Retina (tissue), 1 donor: Measurements from ENCODE around the gene IFNA1.
"Not testable (repeated sequence)": the region's sequence is repeated elsewhere in the genome, so short reads cannot be mapped to it uniquely, and the experiment has no call there.

Source experiments
- DNase-seq: peaks from one replicate; pipeline ENCODE4 v3.0.0-alpha.2; 2016

Gene IFNA1

GRCh38 chr9:21440139-21440538 is at the start of gene IFNA1:
TSS of gene IFNA1 (plus strand) at chr9:21440439. CDS start at chr9:21440508, 69 bp downstream.
- DNase-seq: no peak

GRCh38 chr9:21392270-21392669 is 48.0 kb upstream of the IFNA1 start:
- no peak for DNase-seq

DNA sequence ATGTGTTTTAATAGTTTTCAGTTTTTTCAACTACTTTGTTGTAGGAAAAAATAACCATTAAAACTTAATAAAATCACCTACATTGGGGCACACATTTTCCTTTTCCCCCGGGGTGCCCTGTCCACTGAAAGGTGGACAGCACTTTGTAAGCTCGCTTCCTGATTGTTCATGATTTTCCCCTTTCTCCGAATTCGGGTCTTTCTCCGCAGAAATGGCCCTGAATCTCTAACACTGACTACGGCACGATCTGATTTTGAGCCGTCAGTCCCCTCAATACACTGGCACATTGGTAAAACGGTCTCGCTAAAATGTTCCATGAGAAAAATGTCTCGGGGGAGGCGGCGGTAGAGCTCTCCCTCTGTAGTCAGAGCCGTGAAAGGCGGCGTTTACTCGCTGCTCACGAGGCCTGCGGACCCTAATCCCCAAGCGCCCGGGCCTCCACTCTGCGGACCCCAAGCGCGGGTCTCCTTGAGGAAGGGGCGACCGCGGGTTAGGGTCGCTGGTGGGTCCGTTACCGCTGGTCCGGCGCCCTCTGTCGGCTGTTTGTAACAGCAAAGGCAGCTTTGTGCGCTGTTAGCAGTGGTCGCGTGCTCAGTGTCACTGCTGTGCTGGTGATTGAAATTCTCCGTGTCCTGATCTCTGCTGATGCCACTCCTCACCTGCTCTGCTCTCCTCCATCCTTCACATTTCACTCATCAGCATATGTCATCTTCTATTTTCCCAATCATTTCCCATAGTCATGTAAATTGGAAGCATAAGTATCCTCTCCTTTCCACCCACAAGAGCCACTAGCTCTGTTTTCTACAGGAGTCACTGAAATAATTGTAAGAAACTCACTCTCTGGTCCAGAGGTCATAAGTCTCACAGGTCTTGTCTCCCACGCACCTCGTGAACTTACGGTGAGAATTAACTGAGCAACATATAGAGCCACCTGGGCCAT is 44.2 kb upstream of the IFNA1 start:
- DNase-seq: peak; percentile 91

DNA sequence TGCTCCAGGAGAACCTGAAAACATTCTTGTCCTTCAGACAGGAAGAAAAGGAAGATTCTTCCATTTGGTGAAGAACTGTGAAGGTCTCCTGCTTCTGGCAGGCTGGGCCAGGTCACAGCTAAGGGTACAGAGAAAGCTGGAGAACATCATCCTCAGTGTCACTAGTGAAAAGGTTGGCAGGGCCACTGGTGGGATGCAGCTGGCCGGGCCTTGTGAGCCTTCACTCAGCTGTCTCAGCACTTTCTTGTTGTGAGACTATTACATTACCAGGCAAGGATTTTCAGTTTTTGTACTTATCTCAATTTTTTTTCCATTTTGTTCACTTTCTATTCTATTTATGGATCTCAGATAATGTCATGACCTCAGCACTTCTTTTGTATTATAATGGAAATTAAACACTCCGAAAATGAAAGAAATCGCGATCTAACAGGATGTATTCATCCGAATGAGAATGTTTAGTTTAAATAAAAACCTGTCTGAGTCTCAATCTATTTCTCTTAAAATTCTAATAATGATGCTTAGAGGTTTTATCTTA is 41.2 kb upstream of the IFNA1 start:
- no peak for DNase-seq

DNA sequence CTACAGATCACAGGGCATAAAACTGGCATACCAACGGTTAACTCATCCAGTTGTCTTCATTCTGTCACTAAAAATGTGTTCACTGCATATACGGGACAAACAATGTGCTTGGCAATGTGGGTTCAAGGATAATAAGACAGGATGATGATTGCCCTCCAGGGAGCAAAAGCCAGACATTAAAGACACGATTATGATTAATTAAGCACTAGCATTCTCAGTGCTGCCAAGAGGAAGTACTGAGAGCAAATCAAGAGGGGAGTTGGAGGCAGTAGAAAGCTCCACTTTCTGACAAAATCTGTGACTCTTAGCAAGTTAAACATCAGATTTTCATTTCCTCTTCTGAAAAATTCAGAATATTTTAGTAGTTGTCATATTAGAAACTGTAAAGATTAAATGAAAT is 40.3 kb upstream of the IFNA1 start:
- DNase-seq: no peak

DNA sequence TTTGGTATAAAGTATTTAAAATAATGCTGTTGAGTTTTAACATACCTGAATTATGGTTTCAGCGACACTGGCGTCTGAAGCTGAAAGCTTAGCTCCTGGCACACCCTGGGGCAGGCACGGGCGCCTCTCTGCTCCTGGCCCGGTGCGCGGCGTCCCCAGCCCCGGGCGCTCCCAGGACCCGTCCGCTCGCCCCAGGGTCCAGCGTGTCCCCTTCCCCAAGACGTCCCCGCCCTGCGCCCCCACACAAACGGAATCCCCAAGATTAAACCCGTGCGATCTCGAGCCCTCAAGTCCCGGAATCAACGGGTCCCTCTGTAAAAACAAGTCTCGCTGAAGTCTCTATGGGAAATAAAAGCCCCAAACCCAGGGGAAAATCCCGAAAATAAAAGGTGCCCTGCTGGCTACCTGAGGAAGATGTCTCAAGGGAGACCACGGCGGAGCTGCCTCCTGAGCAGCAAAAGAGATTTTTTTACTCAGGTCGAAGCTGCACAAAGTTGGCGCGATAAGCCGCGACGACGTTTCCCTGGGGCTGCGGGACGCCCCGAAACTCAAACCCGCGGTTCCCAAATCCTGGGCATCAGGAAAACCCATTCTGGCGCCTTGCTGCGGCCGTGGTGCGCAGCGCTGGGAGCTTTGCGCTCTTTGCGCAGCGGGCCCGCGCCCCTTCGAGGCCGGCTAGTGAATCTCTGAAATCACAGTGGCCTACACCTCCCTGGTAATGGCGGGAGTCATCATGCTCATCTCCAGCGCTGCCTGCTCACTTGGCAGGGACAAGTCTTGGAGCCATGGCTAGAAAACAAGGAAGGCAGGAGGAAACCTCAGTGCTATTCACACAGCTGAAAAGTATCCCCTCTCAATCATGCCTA is 37.6 kb upstream of the IFNA1 start:
- peak; percentile 72 for DNase-seq

DNA sequence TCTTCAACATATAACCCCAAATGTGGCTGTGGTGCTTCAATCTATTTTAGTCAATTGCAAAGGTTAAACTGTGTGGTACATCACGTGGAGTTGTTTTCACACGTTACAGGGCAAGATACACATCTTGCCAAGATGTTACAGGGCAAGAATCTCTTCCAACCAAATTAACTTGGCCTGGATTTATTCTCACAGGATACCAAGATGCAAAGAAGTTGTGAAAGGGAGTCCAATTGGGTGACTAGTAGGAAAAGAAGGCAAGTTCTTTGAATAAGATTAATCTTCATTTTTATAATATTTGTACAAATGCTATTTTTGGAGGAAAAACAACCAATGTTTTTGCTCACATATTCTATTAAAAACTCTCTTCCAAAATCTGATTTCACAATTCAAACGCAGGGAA is 36.1 kb upstream of the IFNA1 start:
- no peak for DNase-seq

GRCh38 chr9:21408817-21409216 is 31.4 kb upstream of the IFNA1 start, which contains the start of gene IFNA8:
TSS of gene IFNA8 (plus strand) at chr9:21409117. CDS start at chr9:21409177, 60 bp downstream.
- no peak for DNase-seq

GRCh38 chr9:21412107-21412506 is 28.1 kb upstream of the IFNA1 start:
- no peak for DNase-seq

DNA sequence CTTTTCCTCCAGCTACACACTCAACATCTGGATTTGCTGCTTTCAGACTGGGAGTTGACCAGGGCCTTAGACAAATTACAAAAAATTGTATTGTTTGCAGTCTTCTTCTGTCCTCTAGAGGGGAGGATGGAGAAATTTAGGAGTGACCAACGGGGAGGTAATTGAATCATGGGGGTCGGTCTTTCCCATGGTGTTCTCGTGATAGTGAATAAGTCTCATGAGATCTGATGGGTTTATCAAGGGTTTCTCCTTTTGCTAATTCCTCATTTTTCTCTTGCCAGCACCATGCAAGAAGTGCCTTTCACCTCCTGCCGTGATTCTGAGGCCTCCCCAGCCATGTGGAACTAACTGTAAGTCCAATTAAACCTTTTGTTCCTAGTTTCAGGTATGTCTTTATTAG is 27.1 kb upstream of the IFNA1 start:
- DNase-seq: no peak

GRCh38 chr9:21413624-21414023 is 26.6 kb upstream of the IFNA1 start:
- DNase-seq: no peak

GRCh38 chr9:21414220-21414940 is 25.9 kb upstream of the IFNA1 start:
- DNase-seq: no peak

GRCh38 chr9:21415493-21416267 is 24.6 kb upstream of the IFNA1 start:
- DNase-seq: no peak

DNA sequence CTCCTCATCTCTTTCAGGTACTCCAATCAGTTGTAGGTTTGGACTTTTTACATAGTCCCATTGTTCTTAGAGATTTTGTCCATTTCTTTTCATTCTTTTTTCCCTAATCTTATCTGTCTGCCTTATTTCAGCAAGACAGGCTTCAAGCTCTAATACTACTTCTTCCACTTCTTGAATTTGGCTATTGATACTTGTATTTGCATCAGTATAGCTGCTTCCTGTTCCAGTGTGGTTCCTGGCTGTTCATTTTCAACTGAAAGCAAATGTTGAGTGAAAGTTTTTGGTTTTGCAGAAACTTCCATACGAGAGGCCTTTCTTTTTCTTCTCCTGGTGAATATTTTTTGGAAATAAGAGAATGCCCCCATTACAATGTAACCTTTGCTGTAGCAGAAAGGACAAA is 12.0 kb upstream of the IFNA1 start:
- no peak for DNase-seq

- DNase-seq: no peak
These were observed 11.0 kb upstream of the IFNA1 start for GRCh38 chr9:21429191-21429590.

GRCh38 chr9:21432672-21433425 is 7.4 kb upstream of the IFNA1 start:
- DNase-seq: no peak

DNA sequence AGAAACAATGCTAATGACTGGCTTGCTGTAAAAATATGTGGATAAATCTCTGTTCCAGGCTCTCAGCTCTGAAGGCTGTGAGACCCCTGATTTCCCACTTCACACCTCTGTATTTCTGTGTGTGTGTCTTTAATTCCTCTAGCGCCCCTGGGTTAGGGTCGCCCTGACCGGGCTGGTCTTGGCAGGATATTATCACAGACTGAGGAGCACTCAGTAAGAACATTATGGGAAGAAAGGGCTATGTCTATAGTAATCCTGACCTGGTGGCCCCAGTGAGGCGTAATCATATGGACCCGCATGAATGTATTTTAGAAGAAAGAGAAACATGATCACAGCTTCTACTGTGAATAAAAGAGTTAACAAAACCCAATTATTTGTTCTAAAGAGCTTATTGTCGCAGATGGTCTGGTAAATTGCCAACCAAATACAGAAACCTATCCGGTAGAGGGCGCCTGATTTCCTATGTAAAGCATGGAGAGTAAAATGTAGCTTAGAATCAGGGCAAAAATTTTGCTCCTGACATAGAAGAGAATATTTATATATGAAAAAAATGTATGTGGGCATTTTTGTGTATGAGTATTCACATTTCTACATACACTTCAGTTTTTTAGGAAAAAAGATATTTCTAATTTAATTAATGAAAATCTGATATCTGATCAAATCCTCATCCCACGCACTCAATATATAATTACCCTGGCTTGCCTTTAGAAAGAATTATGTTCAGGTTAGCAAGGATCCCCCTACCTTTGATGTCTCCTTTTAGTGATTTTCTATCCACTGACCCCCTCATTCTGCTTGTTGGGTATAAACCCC is 5.8 kb upstream of the IFNA1 start:
- no peak for DNase-seq

GRCh38 chr9:21435015-21435383 is 5.2 kb upstream of the IFNA1 start:
- DNase-seq: not testable (repeated sequence)

- no peak for DNase-seq
These were observed 3.8 kb downstream of the IFNA1 start for GRCh38 chr9:21443849-21444625.
